WTC11 (cell line): ENCODE results near the gene TMEM117.

Experiments used
- CBFB ChIP-seq: sonication (generic); formaldehyde crosslinking; IDR thresholded peaks from 2 replicates; pipeline ENCODE4 v1.8.1; 2022; ENCODE audit warnings: mild to moderate bottlenecking, low read depth, missing genetic modification reagents
- ELF4 ChIP-seq: sonication (generic); formaldehyde crosslinking; IDR thresholded peaks from 2 replicates; pipeline ENCODE4 v1.8.1; 2022; ENCODE audit warnings: low read depth, mild to moderate bottlenecking, moderate library complexity, missing genetic modification reagents
- NR2C2 ChIP-seq: sonication (generic); formaldehyde crosslinking; IDR thresholded peaks from 2 replicates; pipeline ENCODE4 v1.8.0; 2022; ENCODE audit warnings: mild to moderate bottlenecking, missing genetic modification reagents
- SP1 ChIP-seq: sonication (generic); formaldehyde crosslinking; conservative IDR thresholded peaks from 2 replicates; pipeline ENCODE4 v1.8.1; 2022; ENCODE audit warnings: missing genetic modification reagents
- TF ChIP-seq, protein P1 (sequence below): fragments of 200-600 bp; IDR thresholded peaks from 2 replicates; pipeline ENCODE4 v1.8.0; 2022; ENCODE audit warnings: antibody characterized with exemption
- TF ChIP-seq, protein P2 (sequence below): sonication (generic); formaldehyde crosslinking; IDR thresholded peaks from 2 replicates; pipeline ENCODE4 v1.8.1; 2022; ENCODE audit warnings: low read depth, missing genetic modification reagents, borderline replicate concordance
- TF ChIP-seq, protein P3 (sequence below): sonication (generic); formaldehyde crosslinking; IDR thresholded peaks from 2 replicates; pipeline ENCODE4 v1.8.0; 2022; ENCODE audit warnings: mild to moderate bottlenecking, missing genetic modification reagents
- TF ChIP-seq, protein P4 (sequence below): sonication (generic); formaldehyde crosslinking; IDR thresholded peaks from 2 replicates; pipeline ENCODE4 v1.8.0; 2022; ENCODE audit warnings: mild to moderate bottlenecking, missing genetic modification reagents

DNA sequence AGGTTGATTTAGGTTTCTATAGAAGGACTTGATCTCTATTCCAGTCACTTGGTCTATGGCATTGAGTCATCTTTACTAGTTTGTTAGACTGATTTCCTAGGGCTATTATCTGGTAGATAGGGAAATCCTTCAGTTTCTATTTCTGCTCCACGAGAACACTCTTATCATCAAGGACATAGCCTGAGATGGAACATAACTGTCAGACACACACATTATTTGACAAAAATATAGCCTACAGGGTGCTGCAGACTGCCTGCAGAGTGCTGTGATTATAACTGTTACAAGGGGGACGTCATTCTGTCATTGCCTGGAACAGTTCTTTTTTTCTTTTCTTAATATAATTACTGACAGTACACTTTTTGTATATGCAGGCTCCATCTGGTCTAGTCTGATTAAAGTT is 82.0 kb downstream of the TMEM117 start:
- TF ChIP-seq, protein P1, sequence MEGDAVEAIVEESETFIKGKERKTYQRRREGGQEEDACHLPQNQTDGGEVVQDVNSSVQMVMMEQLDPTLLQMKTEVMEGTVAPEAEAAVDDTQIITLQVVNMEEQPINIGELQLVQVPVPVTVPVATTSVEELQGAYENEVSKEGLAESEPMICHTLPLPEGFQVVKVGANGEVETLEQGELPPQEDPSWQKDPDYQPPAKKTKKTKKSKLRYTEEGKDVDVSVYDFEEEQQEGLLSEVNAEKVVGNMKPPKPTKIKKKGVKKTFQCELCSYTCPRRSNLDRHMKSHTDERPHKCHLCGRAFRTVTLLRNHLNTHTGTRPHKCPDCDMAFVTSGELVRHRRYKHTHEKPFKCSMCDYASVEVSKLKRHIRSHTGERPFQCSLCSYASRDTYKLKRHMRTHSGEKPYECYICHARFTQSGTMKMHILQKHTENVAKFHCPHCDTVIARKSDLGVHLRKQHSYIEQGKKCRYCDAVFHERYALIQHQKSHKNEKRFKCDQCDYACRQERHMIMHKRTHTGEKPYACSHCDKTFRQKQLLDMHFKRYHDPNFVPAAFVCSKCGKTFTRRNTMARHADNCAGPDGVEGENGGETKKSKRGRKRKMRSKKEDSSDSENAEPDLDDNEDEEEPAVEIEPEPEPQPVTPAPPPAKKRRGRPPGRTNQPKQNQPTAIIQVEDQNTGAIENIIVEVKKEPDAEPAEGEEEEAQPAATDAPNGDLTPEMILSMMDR = no peak
- TF ChIP-seq, protein P2, sequence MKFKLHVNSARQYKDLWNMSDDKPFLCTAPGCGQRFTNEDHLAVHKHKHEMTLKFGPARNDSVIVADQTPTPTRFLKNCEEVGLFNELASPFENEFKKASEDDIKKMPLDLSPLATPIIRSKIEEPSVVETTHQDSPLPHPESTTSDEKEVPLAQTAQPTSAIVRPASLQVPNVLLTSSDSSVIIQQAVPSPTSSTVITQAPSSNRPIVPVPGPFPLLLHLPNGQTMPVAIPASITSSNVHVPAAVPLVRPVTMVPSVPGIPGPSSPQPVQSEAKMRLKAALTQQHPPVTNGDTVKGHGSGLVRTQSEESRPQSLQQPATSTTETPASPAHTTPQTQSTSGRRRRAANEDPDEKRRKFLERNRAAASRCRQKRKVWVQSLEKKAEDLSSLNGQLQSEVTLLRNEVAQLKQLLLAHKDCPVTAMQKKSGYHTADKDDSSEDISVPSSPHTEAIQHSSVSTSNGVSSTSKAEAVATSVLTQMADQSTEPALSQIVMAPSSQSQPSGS = no peak
- TF ChIP-seq, protein P3, sequence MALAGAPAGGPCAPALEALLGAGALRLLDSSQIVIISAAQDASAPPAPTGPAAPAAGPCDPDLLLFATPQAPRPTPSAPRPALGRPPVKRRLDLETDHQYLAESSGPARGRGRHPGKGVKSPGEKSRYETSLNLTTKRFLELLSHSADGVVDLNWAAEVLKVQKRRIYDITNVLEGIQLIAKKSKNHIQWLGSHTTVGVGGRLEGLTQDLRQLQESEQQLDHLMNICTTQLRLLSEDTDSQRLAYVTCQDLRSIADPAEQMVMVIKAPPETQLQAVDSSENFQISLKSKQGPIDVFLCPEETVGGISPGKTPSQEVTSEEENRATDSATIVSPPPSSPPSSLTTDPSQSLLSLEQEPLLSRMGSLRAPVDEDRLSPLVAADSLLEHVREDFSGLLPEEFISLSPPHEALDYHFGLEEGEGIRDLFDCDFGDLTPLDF (CRISPR knock-in tag) = no peak
- TF ChIP-seq CBFB (CRISPR knock-in tag) (no peak), NR2C2 (no peak), ELF4 (CRISPR knock-in tag) (no peak), SP1 (CRISPR knock-in tag) (no peak)
- TF ChIP-seq, protein P4, sequence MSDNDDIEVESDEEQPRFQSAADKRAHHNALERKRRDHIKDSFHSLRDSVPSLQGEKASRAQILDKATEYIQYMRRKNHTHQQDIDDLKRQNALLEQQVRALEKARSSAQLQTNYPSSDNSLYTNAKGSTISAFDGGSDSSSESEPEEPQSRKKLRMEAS (CRISPR knock-in tag) = no peak
